ENCODE results near the gene PFKL. TPM values are rescaled to one million over a fixed set of nuclear protein-coding genes. Genes with fewer than 3 reads are reported as not detected.

Gene PFKL
- total RNA-seq, 1 experiment from 2014 or later, result 140 TPM

DNA sequence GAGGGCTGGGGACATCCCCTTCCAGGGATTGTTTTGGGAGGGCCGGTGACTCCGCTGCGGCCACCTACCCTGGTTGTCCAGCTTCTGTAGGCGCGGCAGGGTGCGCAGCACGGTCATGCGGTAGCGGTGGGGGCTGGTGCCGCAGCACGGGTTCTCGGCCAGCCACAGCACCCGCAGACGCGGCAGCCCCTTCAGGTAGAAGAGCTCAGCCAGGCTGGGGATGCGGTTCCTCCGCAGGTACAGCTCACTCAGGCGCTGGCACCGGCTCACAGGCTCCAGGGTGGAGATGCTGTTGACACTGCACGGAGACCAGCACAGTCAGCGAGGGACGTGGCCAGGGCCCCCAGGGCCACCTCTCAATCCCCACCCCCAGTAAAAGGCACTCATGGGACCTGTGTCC lies 33.1 kb downstream of the PFKL start:
- H3K36me3 Mint-ChIP-seq (ENCODE audit: insufficient read depth, unreplicated experiment), result peaks cover 77% of the 10 kb centered on the region
- Histone ChIP-seq H3K4me3 (ENCODE audit: low read depth, low read length) (no peak overlapping the region), H3K4me1 (no peaks in the 10 kb centered on the region; the same call in 1 of the 2 replicates), H3K27me3 (replicated peaks; ENCODE audit: control insufficient read depth, insufficient read depth, low read length) (no peaks in the 10 kb centered on the region), H3K36me3 (ENCODE audit: control insufficient read depth, insufficient read depth, low read length) (peaks cover 3% of the 10 kb centered on the region), H3K9me3 (no peaks in the 10 kb centered on the region)
- no peak for DNase-seq
- POLR2A ChIA-PET, result no interaction called here
- peaks cover 8% of the 10 kb centered on the region for H3K4me1 Mint-ChIP-seq (ENCODE audit: low read depth, unreplicated experiment)
- H3K9me3 Mint-ChIP-seq (ENCODE audit: unreplicated experiment), result no peaks in the 10 kb centered on the region
- TF ChIP-seq, protein P1, sequence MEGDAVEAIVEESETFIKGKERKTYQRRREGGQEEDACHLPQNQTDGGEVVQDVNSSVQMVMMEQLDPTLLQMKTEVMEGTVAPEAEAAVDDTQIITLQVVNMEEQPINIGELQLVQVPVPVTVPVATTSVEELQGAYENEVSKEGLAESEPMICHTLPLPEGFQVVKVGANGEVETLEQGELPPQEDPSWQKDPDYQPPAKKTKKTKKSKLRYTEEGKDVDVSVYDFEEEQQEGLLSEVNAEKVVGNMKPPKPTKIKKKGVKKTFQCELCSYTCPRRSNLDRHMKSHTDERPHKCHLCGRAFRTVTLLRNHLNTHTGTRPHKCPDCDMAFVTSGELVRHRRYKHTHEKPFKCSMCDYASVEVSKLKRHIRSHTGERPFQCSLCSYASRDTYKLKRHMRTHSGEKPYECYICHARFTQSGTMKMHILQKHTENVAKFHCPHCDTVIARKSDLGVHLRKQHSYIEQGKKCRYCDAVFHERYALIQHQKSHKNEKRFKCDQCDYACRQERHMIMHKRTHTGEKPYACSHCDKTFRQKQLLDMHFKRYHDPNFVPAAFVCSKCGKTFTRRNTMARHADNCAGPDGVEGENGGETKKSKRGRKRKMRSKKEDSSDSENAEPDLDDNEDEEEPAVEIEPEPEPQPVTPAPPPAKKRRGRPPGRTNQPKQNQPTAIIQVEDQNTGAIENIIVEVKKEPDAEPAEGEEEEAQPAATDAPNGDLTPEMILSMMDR (IDR thresholded peaks at IDR 0.05; ENCODE audit: insufficient read depth in 1 of 2, low read depth in 1 of 2, low read length in 1 of 2, severe bottlenecking in 1 of 2, unreplicated experiment in 1 of 2), result no peak
- no TSS peak for BruUV-seq (replicated peaks)
- H3K27ac Mint-ChIP-seq (ENCODE audit: unreplicated experiment), result peak overlapping the region; percentile 25
- CTCF ChIA-PET, result interaction anchor here (0.6 kb wide), 1 partner anchor 315 kb away, joined by 3 read pairs; no protein-coding TSS in a partner anchor
- H3K4me3 Mint-ChIP-seq (ENCODE audit: unreplicated experiment), result no peak overlapping the region
- no peaks in the 10 kb centered on the region for H3K27me3 Mint-ChIP-seq (ENCODE audit: insufficient read depth, unreplicated experiment)
- intact Hi-C loops (cut with micrococcal nuclease; ENCODE audit: unreplicated experiment), result loop anchor here (10.0 kb wide), 1 partner anchor 542 kb away; the partner anchor contains the start of gene PTTG1IP

DNA sequence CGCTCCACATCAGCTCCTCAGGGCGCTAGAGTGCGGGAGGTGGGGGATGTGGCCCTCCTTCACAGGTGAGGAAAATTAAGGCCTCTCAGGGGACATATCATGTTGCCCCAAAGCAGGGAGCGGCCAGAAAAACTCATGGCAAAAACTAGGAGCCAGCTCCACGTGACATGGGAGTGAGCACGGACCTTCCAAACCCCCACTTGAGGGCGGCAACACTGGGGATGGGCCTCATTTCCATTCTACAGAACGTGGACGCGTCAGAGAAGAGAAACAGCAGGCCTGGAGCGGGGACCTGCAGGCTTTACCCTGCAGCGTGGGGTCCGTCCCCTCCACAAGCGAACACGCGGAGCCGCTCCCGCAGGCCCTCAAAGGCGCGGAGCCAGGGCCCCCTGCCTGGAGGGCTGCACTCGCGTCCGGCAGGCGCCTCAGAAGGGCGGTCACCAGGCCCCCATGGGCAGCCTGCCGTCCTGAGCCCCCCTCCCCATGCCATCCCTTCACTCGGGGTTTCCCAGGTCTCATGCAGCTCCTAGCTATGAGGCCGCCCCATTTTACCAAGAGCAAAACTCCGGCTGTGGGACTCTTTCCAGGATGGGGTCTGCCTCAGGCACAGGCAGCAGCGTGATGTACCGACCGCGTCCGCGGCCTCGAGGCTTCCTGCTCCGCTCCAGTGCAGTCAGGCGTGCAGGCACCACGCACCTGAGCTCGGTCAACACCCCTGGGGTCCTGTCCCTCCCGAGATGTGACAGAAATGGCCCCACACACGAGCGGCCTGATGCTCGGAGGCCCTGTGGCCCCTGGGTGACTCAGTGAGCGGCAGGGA lies 33.9 kb downstream of the PFKL start:
- no peaks in the 10 kb centered on the region for H3K27me3 ChIP-seq (replicated peaks; ENCODE audit: control insufficient read depth, insufficient read depth, low read length)
- no peaks in the 10 kb centered on the region for H3K9me3 Mint-ChIP-seq (ENCODE audit: unreplicated experiment)
- no TSS peak for BruUV-seq (replicated peaks)
- H3K4me1 ChIP-seq, result no peaks in the 10 kb centered on the region; the same call in 1 of the 2 replicates
- TF ChIP-seq, protein P1 (IDR thresholded peaks at IDR 0.05; ENCODE audit: insufficient read depth in 1 of 2, low read depth in 1 of 2, low read length in 1 of 2, severe bottlenecking in 1 of 2, unreplicated experiment in 1 of 2), result no peak
- peaks cover 3% of the 10 kb centered on the region for H3K36me3 ChIP-seq (ENCODE audit: control insufficient read depth, insufficient read depth, low read length)
- H3K27ac Mint-ChIP-seq (ENCODE audit: unreplicated experiment), result peak overlapping the region; percentile 25
- peaks cover 70% of the 10 kb centered on the region for H3K36me3 Mint-ChIP-seq (ENCODE audit: insufficient read depth, unreplicated experiment)
- no peak overlapping the region for H3K4me3 Mint-ChIP-seq (ENCODE audit: unreplicated experiment)
- POLR2A ChIA-PET, result no interaction called here
- intact Hi-C loops (cut with micrococcal nuclease; ENCODE audit: unreplicated experiment), result loop anchor here (10.0 kb wide), 1 partner anchor 541 kb away; the partner anchor contains the start of gene PTTG1IP
- H3K27me3 Mint-ChIP-seq (ENCODE audit: insufficient read depth, unreplicated experiment), result no peaks in the 10 kb centered on the region
- no peak overlapping the region for H3K4me3 ChIP-seq (ENCODE audit: low read depth, low read length)
- no peaks in the 10 kb centered on the region for H3K9me3 ChIP-seq
- CTCF ChIA-PET, result interaction anchor here (0.6 kb wide), 1 partner anchor 315 kb away, joined by 3 read pairs; no protein-coding TSS in a partner anchor
- peaks cover 12% of the 10 kb centered on the region for H3K4me1 Mint-ChIP-seq (ENCODE audit: low read depth, unreplicated experiment)
- DNase-seq, result no peak

DNA sequence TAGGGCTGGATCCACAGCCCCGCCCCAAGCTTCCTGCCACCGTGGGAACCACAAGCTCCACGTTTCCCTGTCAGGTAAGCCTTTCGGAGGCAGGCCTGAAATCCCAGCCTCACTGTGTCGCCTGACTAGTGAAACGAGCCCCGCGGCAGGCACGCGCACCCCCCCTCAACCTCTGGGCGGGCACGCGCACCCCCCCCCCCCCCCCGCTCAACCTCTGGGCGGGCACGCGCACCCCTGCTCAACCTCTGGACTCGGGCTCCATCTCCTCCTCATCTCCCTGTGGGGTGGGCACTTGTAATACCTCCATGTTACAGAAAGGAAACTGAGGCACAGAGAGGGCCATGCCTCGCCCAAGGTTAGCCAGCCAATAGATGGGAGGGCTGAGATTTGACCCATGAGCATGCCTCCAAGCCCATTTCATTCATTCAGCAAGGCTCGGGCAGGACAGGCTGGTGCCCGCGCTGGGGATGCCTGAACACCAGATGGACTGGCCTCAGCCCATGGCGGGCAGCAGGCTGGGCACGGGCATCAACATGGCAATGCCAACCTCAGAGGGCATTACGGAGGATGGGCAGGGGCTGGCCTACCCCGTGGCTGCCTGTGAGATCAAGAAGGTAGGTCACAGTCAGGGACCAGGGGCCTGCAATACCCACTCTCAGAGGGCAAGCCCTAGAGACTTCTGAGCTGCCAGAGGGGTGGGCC lies 34.6 kb downstream of the PFKL start:
- intact Hi-C loops (cut with micrococcal nuclease; ENCODE audit: unreplicated experiment), result loop anchor here (10.0 kb wide), 1 partner anchor 540 kb away; the partner anchor contains the start of gene PTTG1IP
- Histone ChIP-seq H3K4me1 (no peaks in the 10 kb centered on the region; the same call in 1 of the 2 replicates), H3K27me3 (replicated peaks; ENCODE audit: control insufficient read depth, insufficient read depth, low read length) (no peaks in the 10 kb centered on the region), H3K9me3 (no peaks in the 10 kb centered on the region), H3K4me3 (ENCODE audit: low read depth, low read length) (no peak overlapping the region), H3K36me3 (ENCODE audit: control insufficient read depth, insufficient read depth, low read length) (peaks cover 3% of the 10 kb centered on the region)
- ChIA-PET POLR2A (no interaction called here), CTCF (no interaction called here)
- BruUV-seq (replicated peaks), result no TSS peak
- H3K4me1 Mint-ChIP-seq (ENCODE audit: low read depth, unreplicated experiment), result peaks cover 12% of the 10 kb centered on the region
- DNase-seq, result no peak
- H3K27me3 Mint-ChIP-seq (ENCODE audit: insufficient read depth, unreplicated experiment), result no peaks in the 10 kb centered on the region
- no peaks in the 10 kb centered on the region for H3K9me3 Mint-ChIP-seq (ENCODE audit: unreplicated experiment)
- peaks cover 68% of the 10 kb centered on the region for H3K36me3 Mint-ChIP-seq (ENCODE audit: insufficient read depth, unreplicated experiment)
- no peak overlapping the region for H3K4me3 Mint-ChIP-seq (ENCODE audit: unreplicated experiment)
- H3K27ac Mint-ChIP-seq (ENCODE audit: unreplicated experiment), result no peak overlapping the region
- TF ChIP-seq, protein P1 (IDR thresholded peaks at IDR 0.05; ENCODE audit: insufficient read depth in 1 of 2, low read depth in 1 of 2, low read length in 1 of 2, severe bottlenecking in 1 of 2, unreplicated experiment in 1 of 2), result no peak

Measured in Caco-2 (cell line).